ENCODE results near the gene OR12D3.

Gene OR12D3

GRCh38 chr6:29332676-29333075 lies 42.4 kb downstream of the OR12D3 start:
- ATAC-seq: no peak
- Mint-ChIP-seq H3K9me3 (no peaks in the 10 kb centered on the region), H3K27ac (no peak overlapping the region), H3K4me3 (no peak overlapping the region), H3K27me3 (peaks cover 49% of the 10 kb centered on the region), H3K4me1 (peaks cover 7% of the 10 kb centered on the region)
- no peak for DNase-seq

- ATAC-seq (no peak), DNase-seq (no peak)
- H3K27me3 Mint-ChIP-seq: peaks cover 32% of the 10 kb centered on the region
- H3K27ac Mint-ChIP-seq: no peak overlapping the region
- no peaks in the 10 kb centered on the region for H3K9me3 Mint-ChIP-seq
- H3K4me3 Mint-ChIP-seq: no peak overlapping the region
- H3K4me1 Mint-ChIP-seq: no peaks in the 10 kb centered on the region
Measured at GRCh38 chr6:29325777-29326176, 49.3 kb downstream of the OR12D3 start.
